ENCODE results near the gene HOXB8. TPM values are rescaled to one million over a fixed set of nuclear protein-coding genes. Genes with fewer than 3 reads are reported as not detected.

HOXB8 gene
- total and polyA plus RNA-seq, 2 donors (not counting 1 experiment from before 2014, with no cell fraction given), result 0.33 to 2.0 TPM

- TF ChIP-seq EZH2 (IDR thresholded peaks at IDR 0.05; ENCODE audit: low read length, missing control alignments) (no peak), CTCF (conservative IDR thresholded peaks at IDR 0.05 in 1 of 2, IDR thresholded peaks at IDR 0.05 in 1 of 2; ENCODE audit: low read depth in 1 of 2, low read length in 2 of 2) (peak; percentile 79 to 90)
- H2AFZ ChIP-seq (ENCODE audit: low read length), result no peak overlapping the region
- H3K4me3 ChIP-seq (replicated peaks in 1 of 4; ENCODE audit: control extremely low read depth in 1 of 4, insufficient read depth in 1 of 4, low read depth in 3 of 4, low read length in 4 of 4), result peak overlapping the region; percentile 83 to 98 (median 92)
- H4K20me1 ChIP-seq (ENCODE audit: control insufficient read depth, extremely low read depth, insufficient read depth, low read length), result no peaks in the 10 kb centered on the region
- H3K36me3 ChIP-seq (ENCODE audit: control insufficient read depth, insufficient read depth, low read length), result peaks cover 4% of the 10 kb centered on the region
- H3K27ac ChIP-seq (ENCODE audit: insufficient read depth, low read length), result peak overlapping the region; percentile 98
- peak overlapping the region; percentile 95 for H3K4me2 ChIP-seq (ENCODE audit: extremely low read depth, insufficient read depth, low read length)
- H3K79me2 ChIP-seq (ENCODE audit: control insufficient read depth, insufficient read depth, low read length), result peaks cover 97% of the 10 kb centered on the region
- no peaks in the 10 kb centered on the region for H3K27me3 ChIP-seq (ENCODE audit: control insufficient read depth, insufficient read depth, low read length)
- DNase-seq (ENCODE audit: low read depth in 2 of 2), result peak; percentile 87 to 100
- no peaks in the 10 kb centered on the region for H3K9me3 ChIP-seq (ENCODE audit: control insufficient read depth, insufficient read depth, low read depth, low read length)
- peak overlapping the region; percentile 32 for H3K9ac ChIP-seq (ENCODE audit: insufficient read depth, low read length)
- peaks cover 4% of the 10 kb centered on the region for H3K4me1 ChIP-seq (ENCODE audit: control insufficient read depth, extremely low read depth, insufficient read depth, low read length)
These were observed 21.1 kb downstream of the HOXB8 start for GRCh38 chr17:48593840-48594537.

- no peak within 1 kb of the TSS for H2AFZ ChIP-seq (ENCODE audit: low read length)
- peak within 1 kb of the TSS; percentile 94 for H3K9ac ChIP-seq (ENCODE audit: insufficient read depth, low read length)
- peaks cover 4% of the 10 kb centered on the region for H3K36me3 ChIP-seq (ENCODE audit: control insufficient read depth, insufficient read depth, low read length)
- peak in 1 of 2 donors; percentile 54 for DNase-seq (ENCODE audit: low read depth in 2 of 2)
- H3K4me2 ChIP-seq (ENCODE audit: extremely low read depth, insufficient read depth, low read length), result peak within 1 kb of the TSS; percentile 95
- H3K27ac ChIP-seq (ENCODE audit: insufficient read depth, low read length), result peak within 1 kb of the TSS; percentile 98
- H3K9me3 ChIP-seq (ENCODE audit: control insufficient read depth, insufficient read depth, low read depth, low read length), result no peaks in the 10 kb centered on the region
- H3K4me3 ChIP-seq (replicated peaks in 1 of 4; ENCODE audit: control extremely low read depth in 1 of 4, insufficient read depth in 1 of 4, low read depth in 3 of 4, low read length in 4 of 4), result peak within 1 kb of the TSS; percentile 83 to 98 (median 92)
- H3K4me1 ChIP-seq (ENCODE audit: control insufficient read depth, extremely low read depth, insufficient read depth, low read length), result peaks cover 2% of the 10 kb centered on the region
- no peaks in the 10 kb centered on the region for H4K20me1 ChIP-seq (ENCODE audit: control insufficient read depth, extremely low read depth, insufficient read depth, low read length)
- no peaks in the 10 kb centered on the region for H3K27me3 ChIP-seq (ENCODE audit: control insufficient read depth, insufficient read depth, low read length)
- peaks cover 97% of the 10 kb centered on the region for H3K79me2 ChIP-seq (ENCODE audit: control insufficient read depth, insufficient read depth, low read length)
- TF ChIP-seq EZH2 (IDR thresholded peaks at IDR 0.05; ENCODE audit: low read length, missing control alignments) (no peak), CTCF (conservative IDR thresholded peaks at IDR 0.05 in 1 of 2, IDR thresholded peaks at IDR 0.05 in 1 of 2; ENCODE audit: low read depth in 1 of 2, low read length in 2 of 2) (no peak)
These were observed 21.8 kb downstream of the HOXB8 start, which contains the start of gene HOXB5 for GRCh38 chr17:48593126-48593829. Gene HOXB5, minus strand, starts transcription at chr17:48593779. Its CDS starts 97 bp downstream, at chr17:48593682.

- H3K36me3 ChIP-seq (ENCODE audit: control insufficient read depth, insufficient read depth, low read length), result peaks cover 4% of the 10 kb centered on the region
- TF ChIP-seq EZH2 (IDR thresholded peaks at IDR 0.05; ENCODE audit: low read length, missing control alignments) (no peak), CTCF (conservative IDR thresholded peaks at IDR 0.05 in 1 of 2, IDR thresholded peaks at IDR 0.05 in 1 of 2; ENCODE audit: low read depth in 1 of 2, low read length in 2 of 2) (no peak)
- no peak overlapping the region for H2AFZ ChIP-seq (ENCODE audit: low read length)
- peak overlapping the region; percentile 83 to 98 (median 92) for H3K4me3 ChIP-seq (replicated peaks in 1 of 4; ENCODE audit: control extremely low read depth in 1 of 4, insufficient read depth in 1 of 4, low read depth in 3 of 4, low read length in 4 of 4)
- no peaks in the 10 kb centered on the region for H3K27me3 ChIP-seq (ENCODE audit: control insufficient read depth, insufficient read depth, low read length)
- H3K9ac ChIP-seq (ENCODE audit: insufficient read depth, low read length), result peak overlapping the region; percentile 94
- DNase-seq (ENCODE audit: low read depth in 2 of 2), result peak in 1 of 2 donors; percentile 35
- H3K27ac ChIP-seq (ENCODE audit: insufficient read depth, low read length), result peak overlapping the region; percentile 98
- peak overlapping the region; percentile 81 for H3K4me2 ChIP-seq (ENCODE audit: extremely low read depth, insufficient read depth, low read length)
- no peaks in the 10 kb centered on the region for H3K9me3 ChIP-seq (ENCODE audit: control insufficient read depth, insufficient read depth, low read depth, low read length)
- peaks cover 2% of the 10 kb centered on the region for H3K4me1 ChIP-seq (ENCODE audit: control insufficient read depth, extremely low read depth, insufficient read depth, low read length)
- peaks cover 97% of the 10 kb centered on the region for H3K79me2 ChIP-seq (ENCODE audit: control insufficient read depth, insufficient read depth, low read length)
- H4K20me1 ChIP-seq (ENCODE audit: control insufficient read depth, extremely low read depth, insufficient read depth, low read length), result no peaks in the 10 kb centered on the region
These were observed 22.5 kb downstream of the HOXB8 start for GRCh38 chr17:48592577-48592976.

All from fibroblast of lung (primary cell).